CD14-positive monocyte (primary cell): ENCODE measurements around the gene CKMT2. TPM values are rescaled to one million over a fixed set of nuclear protein-coding genes. Genes with fewer than 3 reads are reported as not detected.

Source experiments
- DNase-seq, 3 donors: peaks; one replicate each; pipeline ENCODE4 v3.0.0-alpha.2; 2011 to 2022
- H2AFZ ChIP-seq: 2 replicates; pipeline ENCODE4 v1.6.0; 2012; ENCODE audit warnings: mild to moderate bottlenecking, low read depth, low read length, inconsistent platforms; ENCODE audit not compliant: insufficient read depth, poor library complexity, severe bottlenecking
- H3K27ac ChIP-seq, 2 donors: 1 replicate in 1 of 2; 2 replicates in 1 of 2; pipeline ENCODE4 v1.5.1; 2012 to 2013; ENCODE audit warnings: low read length in 2 of 2, control low read depth in 1 of 2, inconsistent platforms in 1 of 2, low read depth in 1 of 2, mild to moderate bottlenecking in 1 of 2
- H3K27me3 ChIP-seq, 2 donors: one replicate each; pipeline versions ENCODE4 v1.6.0 to v1.6.1; 2011 to 2013; ENCODE audit warnings: low read length in 2 of 2; ENCODE audit not compliant: control insufficient read depth in 2 of 2, insufficient read depth in 2 of 2
- H3K36me3 ChIP-seq, 2 donors: replicated peaks in 1 of 2; 1 replicate in 1 of 2; 2 replicates in 1 of 2; pipeline versions ENCODE4 v1.5.1 to v1.6.1; 2012 to 2013; ENCODE audit warnings: low read length in 2 of 2, control low read depth in 1 of 2, inconsistent platforms in 1 of 2, mild to moderate bottlenecking in 1 of 2; ENCODE audit not compliant: insufficient read depth in 2 of 2, control insufficient read depth in 1 of 2
- H3K4me1 ChIP-seq, 2 donors: 1 replicate in 1 of 2; 2 replicates in 1 of 2; pipeline versions ENCODE4 v1.5.1 to v1.6.1; 2012 to 2013; ENCODE audit warnings: low read length in 2 of 2, control low read depth in 1 of 2, inconsistent platforms in 1 of 2, mild to moderate bottlenecking in 1 of 2, moderate library complexity in 1 of 2; ENCODE audit not compliant: insufficient read depth in 2 of 2, control insufficient read depth in 1 of 2
- H3K4me2 ChIP-seq: replicated peaks from 2 replicates; pipeline ENCODE3; 2012; ENCODE audit warnings: low read length, moderate library complexity, mild to moderate bottlenecking; ENCODE audit not compliant: poor library complexity, severe bottlenecking; ENCODE audit errors: extremely low read depth
- H3K4me3 ChIP-seq, 3 experiments: fragments of 200-600 bp in 1 of 3; sonication (generic) in 1 of 3; replicated peaks in 1 of 3; 1 replicate in 2 of 3; 2 replicates in 1 of 3; pipeline ENCODE4 v1.5.1; 2011 to 2013; ENCODE audit warnings: low read length in 3 of 3, mild to moderate bottlenecking in 3 of 3, control low read depth in 2 of 3, low read depth in 2 of 3, inconsistent platforms in 1 of 3, moderate library complexity in 1 of 3
- H3K79me2 ChIP-seq: 2 replicates; pipeline ENCODE4 v1.6.0; 2012; ENCODE audit warnings: mild to moderate bottlenecking, control low read depth, inconsistent platforms, low read length, moderate library complexity; ENCODE audit not compliant: insufficient read depth
- H3K9ac ChIP-seq: 2 replicates; pipeline ENCODE4 v1.6.0; 2017; ENCODE audit warnings: low read length, mild to moderate bottlenecking; ENCODE audit not compliant: insufficient read depth, poor library complexity, severe bottlenecking
- H3K9me3 ChIP-seq, 2 donors: replicated peaks in 1 of 2; 1 replicate in 1 of 2; 2 replicates in 1 of 2; pipeline versions ENCODE4 v1.5.1 to v1.6.1; 2012 to 2013; ENCODE audit warnings: low read length in 2 of 2, control low read depth in 1 of 2; ENCODE audit not compliant: control insufficient read depth in 1 of 2, insufficient read depth in 1 of 2
- H4K20me1 ChIP-seq: 2 replicates; pipeline ENCODE4 v1.6.0; 2012; ENCODE audit warnings: mild to moderate bottlenecking, low read length, control low read depth, moderate library complexity; ENCODE audit not compliant: insufficient read depth
- H3K27ac Mint-ChIP-seq, 7 donors: one replicate each; pipeline ENCODE4 v1.8.0; 2020; ENCODE audit warnings: mild to moderate bottlenecking in 7 of 7, mixed read lengths in 7 of 7, moderate library complexity in 6 of 7, inconsistent platforms in 2 of 7
- H3K27me3 Mint-ChIP-seq, 3 donors: one replicate each; pipeline ENCODE4 v1.8.0; 2021 to 2022; ENCODE audit warnings: low read depth in 3 of 3, mild to moderate bottlenecking in 3 of 3, mixed read lengths in 3 of 3, moderate library complexity in 3 of 3, inconsistent platforms in 1 of 3
- H3K36me3 Mint-ChIP-seq, 2 donors: one replicate each; pipeline ENCODE4 v1.8.0; 2020; ENCODE audit warnings: mixed read lengths in 2 of 2, inconsistent platforms in 1 of 2, mild to moderate bottlenecking in 1 of 2
- H3K4me1 Mint-ChIP-seq: one replicate; pipeline ENCODE4 v1.8.0; 2020; ENCODE audit warnings: mild to moderate bottlenecking, mixed read lengths
- H3K4me3 Mint-ChIP-seq, 2 donors: one replicate each; pipeline ENCODE4 v1.8.0; 2020; ENCODE audit warnings: mild to moderate bottlenecking in 2 of 2, mixed read lengths in 2 of 2, moderate library complexity in 1 of 2
- H3K9me3 Mint-ChIP-seq, 7 donors: one replicate each; pipeline ENCODE4 v1.8.0; 2020 to 2022; ENCODE audit warnings: mixed read lengths in 7 of 7, mild to moderate bottlenecking in 6 of 7, moderate library complexity in 6 of 7, inconsistent platforms in 2 of 7
- CTCF ChIP-seq: fragments of 200-600 bp; IDR thresholded peaks from one replicate; pipeline ENCODE4 v1.8.0; 2022; ENCODE audit warnings: antibody characterized with exemption, mild to moderate bottlenecking
- WGBS: methylation state at CpG from one replicate; pipeline ENCODE4 v1.1.5; 2013; ENCODE audit warnings: missing lambda C conversion rate; ENCODE audit not compliant: insufficient coverage; 5-methylcytosine and 5-hydroxymethylcytosine counted together
- intact Hi-C, 2 donors: fragments of 100-400 bp; cut with micrococcal nuclease; formaldehyde crosslinking; loops; one replicate each; pipeline versions ENCODE4 v1.15.0 to v1.15.1; 2023
- polyA plus RNA-seq, 3 donors: library from polyadenylated mRNA; depleted of rRNA in 1 of 3; unstranded in 2 of 3; stranded (reverse) in 1 of 3; fragments of 300-500 nt in 2 of 3; fragments of >200 nt in 1 of 3; fragmentation: Illumina TruSeq in 2 of 3; gene quantifications; 1 replicate in 2 of 3; 2 replicates in 1 of 3; pipeline ENCODE4 v1.2.3, GENCODE V29; 2012 to 2021

Gene CKMT2
- polyA plus RNA-seq, 3 donors, result not detected

GRCh38 chr5:81241961-81242648 is 9.0 kb downstream of the CKMT2 start:
- no peak for DNase-seq
- no peak overlapping the region for H3K4me3 ChIP-seq
- Mint-ChIP-seq H3K4me3 (no peak overlapping the region), H3K27ac (no peak overlapping the region), H3K9me3 (no peaks in the 10 kb centered on the region), H3K27me3 (peaks cover 0 to 3% (median 1%) of the 10 kb centered on the region in 3 donors), H3K36me3 (peaks cover 0 to 2% of the 10 kb centered on the region in 2 donors), H3K4me1 (no peaks in the 10 kb centered on the region)
- H4K20me1 ChIP-seq, result no peaks in the 10 kb centered on the region
- intact Hi-C loops, result no loop called here
- no peak overlapping the region for H3K27ac ChIP-seq
- H3K79me2 ChIP-seq, result no peaks in the 10 kb centered on the region
- no peaks in the 10 kb centered on the region for H3K9me3 ChIP-seq
- no peak overlapping the region for H2AFZ ChIP-seq
- TF ChIP-seq CTCF, result no peak
- no peak overlapping the region for H3K4me2 ChIP-seq
- no peaks in the 10 kb centered on the region for H3K27me3 ChIP-seq
- WGBS, result 96% methylated on average over 7 of the region's 8 CpGs
- no peak overlapping the region for H3K9ac ChIP-seq
- H3K36me3 ChIP-seq, result no peaks in the 10 kb centered on the region
- no peaks in the 10 kb centered on the region for H3K4me1 ChIP-seq

GRCh38 chr5:81242906-81243436 is 9.8 kb downstream of the CKMT2 start:
- Mint-ChIP-seq H3K27ac (no peak overlapping the region), H3K36me3 (peaks cover 0 to 2% of the 10 kb centered on the region in 2 donors), H3K9me3 (no peaks in the 10 kb centered on the region), H3K27me3 (peaks cover 0 to 3% (median 1%) of the 10 kb centered on the region in 3 donors), H3K4me1 (no peaks in the 10 kb centered on the region), H3K4me3 (no peak overlapping the region)
- H3K27ac ChIP-seq, result no peak overlapping the region
- TF ChIP-seq CTCF, result no peak
- no peak overlapping the region for H3K9ac ChIP-seq
- DNase-seq, result no peak
- no peaks in the 10 kb centered on the region for H3K4me1 ChIP-seq
- no peak overlapping the region for H2AFZ ChIP-seq
- intact Hi-C loops, result no loop called here
- H3K4me2 ChIP-seq, result no peak overlapping the region
- no peaks in the 10 kb centered on the region for H3K27me3 ChIP-seq
- no peaks in the 10 kb centered on the region for H4K20me1 ChIP-seq
- no peaks in the 10 kb centered on the region for H3K79me2 ChIP-seq
- H3K36me3 ChIP-seq, result no peaks in the 10 kb centered on the region
- H3K4me3 ChIP-seq, result no peak overlapping the region
- WGBS, result 100% methylated on average over 2 of the region's 4 CpGs
- H3K9me3 ChIP-seq, result no peaks in the 10 kb centered on the region
